Calu3 (cell line): ENCODE measurements around the gene ARHGAP21. TPM values are rescaled to one million over a fixed set of nuclear protein-coding genes. Genes with fewer than 3 reads are reported as not detected.

Experiments
- BruUV-seq: library from RNA; stranded (reverse); fragments of 400-500 nt; replicated peaks from 2 replicates; lab custom pipeline; 2021; lab: Mats Ljungman, UMichigan
- CTCF ChIA-PET: fragments of 300-600 bp; sonication (Branson Sonifier 250); formaldehyde crosslinking; loops from one replicate; lab custom pipeline; 2022; ENCODE audit warnings: antibody characterized with exemption; lab: Charles Lee
- DNase-seq: peaks from one replicate; pipeline ENCODE4 v3.0.0; 2022
- H3K27ac Mint-ChIP-seq: one replicate; pipeline ENCODE4 v1.8.0; 2022; ENCODE audit warnings: mixed read lengths; ENCODE audit not compliant: unreplicated experiment
- H3K27me3 Mint-ChIP-seq: one replicate; pipeline ENCODE4 v1.8.0; 2022; ENCODE audit warnings: mixed read lengths; ENCODE audit not compliant: unreplicated experiment
- H3K36me3 Mint-ChIP-seq: one replicate; pipeline ENCODE4 v1.8.0; 2022; ENCODE audit warnings: mild to moderate bottlenecking, moderate library complexity, mixed read lengths; ENCODE audit not compliant: insufficient read depth, unreplicated experiment
- H3K4me1 Mint-ChIP-seq: one replicate; pipeline ENCODE4 v1.8.0; 2022; ENCODE audit warnings: mild to moderate bottlenecking, low read depth, mixed read lengths; ENCODE audit not compliant: unreplicated experiment
- H3K4me3 Mint-ChIP-seq: one replicate; pipeline ENCODE4 v1.8.0; 2022; ENCODE audit warnings: mild to moderate bottlenecking, low read depth, moderate library complexity, mixed read lengths; ENCODE audit not compliant: unreplicated experiment
- H3K9me3 Mint-ChIP-seq: one replicate; pipeline ENCODE4 v1.8.0; 2022; ENCODE audit warnings: low read depth, mixed read lengths; ENCODE audit not compliant: unreplicated experiment
- intact Hi-C: fragments of 100-400 bp; cut with micrococcal nuclease; formaldehyde crosslinking; loops from one replicate; pipeline ENCODE4 v1.10.0; 2022; ENCODE audit not compliant: unreplicated experiment
- total RNA-seq: library from RNA; stranded (reverse); gene quantifications from 2 replicates; pipeline ENCODE4 v1.2.3, GENCODE V29; 2022
- TF ChIP-seq, protein P1 (sequence below): fragments of 200-600 bp; IDR thresholded peaks from one replicate; pipeline ENCODE4 v1.8.0; 2022; ENCODE audit warnings: antibody characterized with exemption; ENCODE audit not compliant: unreplicated experiment

The ARHGAP21 gene
- total RNA-seq, 1 experiment from 2014 or later: 67.5 TPM

DNA sequence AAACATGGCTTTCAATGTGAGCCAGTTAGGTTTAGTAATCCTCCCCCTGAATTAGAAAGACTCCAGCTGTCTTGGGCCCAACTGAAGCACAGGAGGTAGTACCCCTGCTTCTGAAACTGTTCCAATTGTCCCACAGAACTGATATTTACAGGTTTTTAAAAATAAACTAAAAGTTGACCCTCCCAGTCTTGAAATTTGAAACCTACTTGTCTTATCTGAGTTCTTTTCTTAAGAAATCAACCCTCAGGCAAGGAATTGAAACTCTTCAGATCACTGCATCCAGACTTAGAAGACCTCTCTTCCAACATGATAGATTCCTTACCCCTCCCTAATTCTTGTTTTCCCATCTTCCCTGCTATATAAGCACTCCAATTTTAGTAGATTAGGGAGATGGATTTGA lies 13.3 kb upstream of the ARHGAP21 start:
- no TSS peak for BruUV-seq
- DNase-seq: no peak
- no peak overlapping the region for H3K27ac Mint-ChIP-seq
- H3K9me3 Mint-ChIP-seq: peaks cover 2% of the 10 kb centered on the region
- H3K4me3 Mint-ChIP-seq: no peak overlapping the region
- H3K27me3 Mint-ChIP-seq: no peaks in the 10 kb centered on the region
- H3K4me1 Mint-ChIP-seq: peaks cover 19% of the 10 kb centered on the region
- intact Hi-C loops: no loop called here
- CTCF ChIA-PET: no interaction called here
- no peaks in the 10 kb centered on the region for H3K36me3 Mint-ChIP-seq
- TF ChIP-seq, protein P1, sequence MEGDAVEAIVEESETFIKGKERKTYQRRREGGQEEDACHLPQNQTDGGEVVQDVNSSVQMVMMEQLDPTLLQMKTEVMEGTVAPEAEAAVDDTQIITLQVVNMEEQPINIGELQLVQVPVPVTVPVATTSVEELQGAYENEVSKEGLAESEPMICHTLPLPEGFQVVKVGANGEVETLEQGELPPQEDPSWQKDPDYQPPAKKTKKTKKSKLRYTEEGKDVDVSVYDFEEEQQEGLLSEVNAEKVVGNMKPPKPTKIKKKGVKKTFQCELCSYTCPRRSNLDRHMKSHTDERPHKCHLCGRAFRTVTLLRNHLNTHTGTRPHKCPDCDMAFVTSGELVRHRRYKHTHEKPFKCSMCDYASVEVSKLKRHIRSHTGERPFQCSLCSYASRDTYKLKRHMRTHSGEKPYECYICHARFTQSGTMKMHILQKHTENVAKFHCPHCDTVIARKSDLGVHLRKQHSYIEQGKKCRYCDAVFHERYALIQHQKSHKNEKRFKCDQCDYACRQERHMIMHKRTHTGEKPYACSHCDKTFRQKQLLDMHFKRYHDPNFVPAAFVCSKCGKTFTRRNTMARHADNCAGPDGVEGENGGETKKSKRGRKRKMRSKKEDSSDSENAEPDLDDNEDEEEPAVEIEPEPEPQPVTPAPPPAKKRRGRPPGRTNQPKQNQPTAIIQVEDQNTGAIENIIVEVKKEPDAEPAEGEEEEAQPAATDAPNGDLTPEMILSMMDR: no peak

DNA sequence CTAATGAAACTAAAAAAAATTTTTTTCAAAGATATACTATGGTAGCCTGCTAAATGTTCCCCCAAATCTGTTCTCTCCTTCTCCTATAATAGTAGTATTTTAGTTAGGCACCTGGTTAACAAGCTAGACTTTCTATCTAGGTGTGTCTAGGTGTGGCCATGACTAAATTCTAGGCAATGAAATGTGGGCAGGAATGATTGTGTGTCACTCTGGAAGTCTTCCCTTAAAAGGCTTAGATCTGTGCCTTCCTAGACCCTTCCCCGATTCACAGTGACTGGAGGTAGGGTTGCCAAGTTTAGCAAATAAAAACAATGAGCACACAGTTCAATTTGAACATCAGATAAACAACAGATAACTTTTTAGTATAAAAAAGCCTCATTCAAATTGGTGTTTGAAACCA lies 8.3 kb upstream of the ARHGAP21 start:
- no peaks in the 10 kb centered on the region for H3K9me3 Mint-ChIP-seq
- peak overlapping the region; percentile 54 for H3K27ac Mint-ChIP-seq
- no peaks in the 10 kb centered on the region for H3K27me3 Mint-ChIP-seq
- H3K4me3 Mint-ChIP-seq: no peak overlapping the region
- TF ChIP-seq, protein P1: no peak
- CTCF ChIA-PET: no interaction called here
- intact Hi-C loops: no loop called here
- peaks cover 23% of the 10 kb centered on the region for H3K4me1 Mint-ChIP-seq
- H3K36me3 Mint-ChIP-seq: no peaks in the 10 kb centered on the region
- DNase-seq: peak; percentile 16
- BruUV-seq: no TSS peak

DNA sequence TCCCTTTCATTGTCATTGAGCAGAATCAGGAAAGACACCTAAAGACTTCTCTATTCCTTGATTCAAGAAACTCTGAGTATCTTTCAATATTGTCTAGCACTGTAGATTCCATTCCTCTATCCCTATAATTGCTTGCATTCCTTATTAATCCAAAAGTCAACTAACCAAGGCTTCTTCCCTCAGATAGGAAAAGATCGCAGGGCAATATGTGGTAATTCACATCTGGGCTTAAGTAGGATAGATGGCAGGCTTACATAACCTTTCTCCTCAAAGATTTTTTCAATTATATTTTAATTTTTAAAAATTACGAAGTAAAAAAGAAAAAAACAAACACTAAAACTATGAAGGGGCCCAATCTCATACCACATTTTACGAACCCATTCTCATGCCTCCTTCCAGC lies 7.1 kb upstream of the ARHGAP21 start:
- no peaks in the 10 kb centered on the region for H3K9me3 Mint-ChIP-seq
- no peak overlapping the region for H3K4me3 Mint-ChIP-seq
- intact Hi-C loops: no loop called here
- no peak for DNase-seq
- TF ChIP-seq, protein P1: no peak
- H3K27me3 Mint-ChIP-seq: no peaks in the 10 kb centered on the region
- H3K4me1 Mint-ChIP-seq: peaks cover 14% of the 10 kb centered on the region
- CTCF ChIA-PET: no interaction called here
- no peaks in the 10 kb centered on the region for H3K36me3 Mint-ChIP-seq
- peak overlapping the region; percentile 54 for H3K27ac Mint-ChIP-seq
- no TSS peak for BruUV-seq

DNA sequence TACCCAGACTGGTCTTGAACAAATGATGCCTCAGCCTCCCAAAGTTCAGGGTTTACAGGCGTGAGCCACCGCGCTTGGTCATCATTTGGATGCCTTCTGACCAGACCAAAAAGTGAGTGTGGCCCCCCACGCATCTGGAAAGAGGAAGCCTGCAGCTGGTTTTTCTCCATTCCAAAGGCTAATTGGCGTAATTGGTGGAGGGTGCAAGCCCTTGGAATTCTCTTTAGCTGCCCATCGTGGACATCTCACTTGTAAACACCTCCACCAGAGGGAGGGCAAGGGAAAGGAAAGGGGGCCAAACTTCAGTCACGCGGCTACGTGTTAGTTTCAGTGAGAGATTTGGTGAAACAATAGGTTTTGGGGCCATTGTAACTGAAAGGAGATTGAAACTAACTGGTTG lies 4.1 kb upstream of the ARHGAP21 start:
- TF ChIP-seq, protein P1: no peak
- peak; percentile 14 for DNase-seq
- H3K27me3 Mint-ChIP-seq: no peaks in the 10 kb centered on the region
- intact Hi-C loops: loop anchor here (10.0 kb wide), 1 partner anchor 117 kb away; no protein-coding TSS in a partner anchor
- H3K4me3 Mint-ChIP-seq: no peak overlapping the region
- CTCF ChIA-PET: interaction anchor here (1.2 kb wide), 1 partner anchor 85 kb away, joined by 3 read pairs; no protein-coding TSS in a partner anchor
- peaks cover 20% of the 10 kb centered on the region for H3K4me1 Mint-ChIP-seq
- H3K9me3 Mint-ChIP-seq: no peaks in the 10 kb centered on the region
- no peak overlapping the region for H3K27ac Mint-ChIP-seq
- BruUV-seq: no TSS peak
- H3K36me3 Mint-ChIP-seq: peaks cover 24% of the 10 kb centered on the region
